CD4-positive, CD25-positive, alpha-beta regulatory T cell (primary cell): ENCODE measurements around the gene GAB2. TPM values are rescaled to one million over a fixed set of nuclear protein-coding genes. Genes with fewer than 3 reads are reported as not detected.
A peak's percentile ranks its signal among the peaks of the same experiment; 100 is the strongest.

Experiments used
- ATAC-seq, 2 donors: fragments of 150-1000 bp; cut with Tn5 transposase; one replicate each; pipeline ENCODE4 v1.10.0; 2021; ENCODE audit warnings: low read depth in 2 of 2, moderate number of reproducible peaks in 2 of 2, moderate library complexity in 1 of 2
- DNase-seq, 3 donors: peaks; one replicate each; pipeline versions ENCODE4 v3.0.0 to v3.0.0-alpha.2; 2012 to 2022; ENCODE audit warnings: mixed read lengths in 1 of 3
- H3K27ac ChIP-seq: one replicate; pipeline ENCODE4 v1.7.0; 2013; ENCODE audit warnings: mild to moderate bottlenecking, low read length; ENCODE audit not compliant: insufficient read depth, poor library complexity, severe bottlenecking
- H3K27me3 ChIP-seq: one replicate; pipeline ENCODE4 v1.7.0; 2013; ENCODE audit warnings: low read length; ENCODE audit not compliant: control insufficient read depth, insufficient read depth
- H3K36me3 ChIP-seq: one replicate; pipeline ENCODE4 v1.7.0; 2013; ENCODE audit warnings: mild to moderate bottlenecking, low read length, moderate library complexity; ENCODE audit not compliant: control insufficient read depth, insufficient read depth
- H3K4me1 ChIP-seq: 2 replicates; pipeline ENCODE4 v1.7.0; 2013; ENCODE audit warnings: mild to moderate bottlenecking, low read length; ENCODE audit not compliant: insufficient read depth, control insufficient read depth, poor library complexity, severe bottlenecking
- H3K4me3 ChIP-seq: one replicate; pipeline ENCODE4 v1.7.0; 2013; ENCODE audit warnings: low read depth, mild to moderate bottlenecking, low read length, moderate library complexity
- H3K9me3 ChIP-seq, 2 experiments: 1 replicate in 1 of 2; 2 replicates in 1 of 2; pipeline ENCODE4 v1.7.0; 2013; ENCODE audit warnings: low read length in 2 of 2, mild to moderate bottlenecking in 1 of 2, moderate library complexity in 1 of 2; ENCODE audit not compliant: control insufficient read depth in 2 of 2
- H3K27ac Mint-ChIP-seq, 3 donors: one replicate each; pipeline ENCODE4 v1.8.0; 2020 to 2022; ENCODE audit warnings: mild to moderate bottlenecking in 3 of 3, mixed read lengths in 3 of 3, moderate library complexity in 2 of 3
- H3K27me3 Mint-ChIP-seq: one replicate; pipeline ENCODE4 v1.8.0; 2022; ENCODE audit warnings: mild to moderate bottlenecking, mixed read lengths
- H3K36me3 Mint-ChIP-seq: one replicate; pipeline ENCODE4 v1.8.0; 2020; ENCODE audit warnings: mixed read lengths
- H3K4me1 Mint-ChIP-seq, 4 donors: one replicate each; pipeline ENCODE4 v1.8.0; 2020 to 2022; ENCODE audit warnings: mixed read lengths in 4 of 4, mild to moderate bottlenecking in 1 of 4
- H3K4me3 Mint-ChIP-seq, 4 donors: one replicate each; pipeline ENCODE4 v1.8.0; 2020 to 2022; ENCODE audit warnings: mild to moderate bottlenecking in 4 of 4, mixed read lengths in 4 of 4, moderate library complexity in 3 of 4
- H3K9me3 Mint-ChIP-seq, 7 donors: one replicate each; pipeline ENCODE4 v1.8.0; 2020 to 2022; ENCODE audit warnings: mixed read lengths in 7 of 7, mild to moderate bottlenecking in 3 of 7, moderate library complexity in 2 of 7
- polyA plus RNA-seq, 4 donors: library from polyadenylated mRNA; unstranded; fragments of 300-500 nt; fragmentation: Illumina TruSeq; gene quantifications; one replicate each; pipeline ENCODE4 v1.2.3, GENCODE V29; 2021
- total RNA-seq: library from RNA; stranded (reverse); gene quantifications from one replicate; pipeline ENCODE4 v1.2.3, GENCODE V29; 2022

GAB2 gene
- total and polyA plus RNA-seq, 5 donors from 2014 or later: 0.05 to 15.7 (median 0.56) TPM

DNA sequence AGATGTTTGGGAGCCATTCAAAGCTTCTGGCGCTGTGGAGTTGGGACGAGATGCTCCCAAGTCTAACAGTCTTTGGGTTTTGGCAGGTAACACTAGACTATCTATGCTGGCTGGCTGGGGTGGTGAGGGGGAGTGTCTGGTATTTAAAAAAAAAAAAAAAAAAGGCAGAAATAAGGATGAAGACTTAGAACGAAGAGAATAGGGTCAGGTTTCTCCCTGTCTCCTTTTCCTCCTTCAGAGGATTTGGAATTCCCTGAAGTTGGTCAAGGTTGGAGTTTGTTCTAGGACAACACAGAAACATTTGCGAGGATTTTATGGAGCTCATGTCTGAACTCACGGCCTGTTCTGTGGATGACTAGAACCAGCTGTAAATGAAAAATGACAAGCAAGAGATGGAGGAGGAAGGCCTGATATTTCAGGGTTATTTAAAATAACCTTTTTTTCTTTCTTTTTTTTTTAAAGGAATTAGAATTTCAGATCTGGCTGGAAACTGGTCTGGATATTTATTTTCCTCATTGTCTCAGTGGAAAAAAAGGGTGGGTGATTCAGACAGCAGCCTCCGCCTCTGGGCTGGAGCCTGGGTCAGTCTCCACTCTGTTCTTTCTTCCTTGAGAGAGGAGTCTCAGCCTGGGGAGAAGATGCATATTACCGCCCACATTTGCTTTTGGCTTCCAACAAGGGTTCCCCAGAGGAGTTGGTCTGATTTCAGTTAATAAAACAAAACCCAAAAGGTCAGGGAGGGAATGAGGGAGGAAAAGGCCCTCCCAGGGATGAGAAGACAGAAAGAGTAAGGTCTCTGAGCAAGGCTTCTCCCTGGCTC, 148.8 kb downstream of the GAB2 start:
- Histone ChIP-seq H3K4me3 (no peak overlapping the region), H3K27ac (no peak overlapping the region), H3K36me3 (no peaks in the 10 kb centered on the region), H3K9me3 (peaks cover 0 to 9% of the 10 kb centered on the region in 2 experiments), H3K27me3 (no peaks in the 10 kb centered on the region), H3K4me1 (no peaks in the 10 kb centered on the region)
- DNase-seq: no peak
- no peak for ATAC-seq
- Mint-ChIP-seq H3K36me3 (no peaks in the 10 kb centered on the region), H3K4me1 (no peaks in the 10 kb centered on the region), H3K27ac (no peak overlapping the region), H3K9me3 (peaks cover 0 to 15% (median 6%) of the 10 kb centered on the region in 7 donors), H3K4me3 (no peak overlapping the region), H3K27me3 (peaks cover under 1% of the 10 kb centered on the region)

DNA sequence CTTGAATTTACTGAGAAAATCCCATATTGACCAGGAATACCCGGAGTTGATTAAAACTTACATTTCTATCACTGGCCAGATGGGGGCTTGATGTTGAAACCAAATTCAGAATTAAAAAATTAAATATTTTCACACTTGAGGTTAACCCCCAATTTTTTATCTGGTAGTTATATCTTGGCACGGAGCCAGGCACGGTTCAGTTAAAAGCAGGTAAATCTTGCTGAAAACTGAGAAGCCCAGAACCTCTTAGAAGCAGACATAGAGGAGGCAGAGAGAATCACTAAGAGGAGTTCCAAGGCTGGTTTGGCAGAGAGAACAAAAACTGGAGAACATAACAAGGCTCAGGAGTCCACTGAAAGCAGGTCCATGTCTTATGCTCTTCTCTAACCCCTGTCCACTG, 151.2 kb downstream of the GAB2 start:
- no peaks in the 10 kb centered on the region for H3K27me3 Mint-ChIP-seq
- DNase-seq (no peak), ATAC-seq (no peak)
- H3K36me3 Mint-ChIP-seq: no peaks in the 10 kb centered on the region
- no peak overlapping the region for H3K4me3 Mint-ChIP-seq
- no peak overlapping the region for H3K4me3 ChIP-seq
- no peaks in the 10 kb centered on the region for H3K9me3 ChIP-seq
- no peaks in the 10 kb centered on the region for H3K27me3 ChIP-seq
- no peak overlapping the region for H3K27ac Mint-ChIP-seq
- no peaks in the 10 kb centered on the region for H3K4me1 Mint-ChIP-seq
- H3K36me3 ChIP-seq: no peaks in the 10 kb centered on the region
- H3K9me3 Mint-ChIP-seq: peaks cover 0 to 6% (median 0%) of the 10 kb centered on the region in 7 donors
- H3K27ac ChIP-seq: no peak overlapping the region
- no peaks in the 10 kb centered on the region for H3K4me1 ChIP-seq

DNA sequence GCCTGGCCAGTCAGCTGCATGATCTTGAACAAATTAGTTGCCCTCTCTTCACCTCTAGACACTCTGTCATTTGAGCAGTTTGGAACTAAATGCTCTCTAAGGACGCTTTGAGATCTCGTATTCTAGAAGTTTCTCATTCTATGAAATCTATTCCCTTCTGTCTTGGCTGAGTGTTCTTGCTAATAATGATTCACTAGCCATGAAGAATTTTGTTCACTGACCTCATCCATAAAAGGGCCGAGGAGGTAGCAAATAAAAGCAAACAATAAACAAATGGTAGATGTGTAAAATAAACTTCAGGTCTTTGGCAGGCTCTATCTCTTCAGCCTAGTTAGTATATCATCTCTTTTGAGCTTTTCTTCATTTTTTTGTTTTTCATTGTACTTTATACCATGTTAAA, 152.3 kb downstream of the GAB2 start:
- Histone ChIP-seq H3K27ac (no peak overlapping the region), H3K27me3 (no peaks in the 10 kb centered on the region), H3K4me1 (no peaks in the 10 kb centered on the region), H3K36me3 (no peaks in the 10 kb centered on the region), H3K4me3 (no peak overlapping the region), H3K9me3 (no peaks in the 10 kb centered on the region)
- Mint-ChIP-seq H3K4me3 (no peak overlapping the region), H3K27ac (no peak overlapping the region), H3K4me1 (no peaks in the 10 kb centered on the region), H3K36me3 (no peaks in the 10 kb centered on the region), H3K9me3 (peaks cover 0 to 6% (median 0%) of the 10 kb centered on the region in 7 donors), H3K27me3 (no peaks in the 10 kb centered on the region)
- no peak for ATAC-seq
- DNase-seq: no peak

DNA sequence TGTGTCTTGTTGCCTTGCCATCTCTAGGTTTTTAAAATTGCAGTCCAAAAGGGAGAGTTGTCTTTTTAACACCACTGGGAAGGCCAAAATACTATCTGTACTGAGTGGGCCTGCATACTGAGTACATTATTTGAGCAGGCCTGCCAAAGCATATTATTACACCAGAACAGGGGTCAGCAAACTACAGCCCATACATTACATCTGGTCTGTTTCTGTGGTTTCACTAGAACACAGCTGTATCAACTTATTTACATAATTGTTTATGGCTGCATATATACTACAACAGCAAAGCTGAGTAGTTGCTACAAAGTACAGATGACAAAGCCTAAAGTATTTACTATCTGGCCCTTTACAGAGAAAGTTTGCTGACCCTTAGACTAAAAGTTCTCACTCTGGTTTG, 154.9 kb downstream of the GAB2 start:
- Mint-ChIP-seq H3K4me3 (no peak overlapping the region), H3K27me3 (peaks cover 5% of the 10 kb centered on the region), H3K4me1 (no peaks in the 10 kb centered on the region), H3K9me3 (no peaks in the 10 kb centered on the region), H3K36me3 (no peaks in the 10 kb centered on the region), H3K27ac (peak overlapping the region in 1 of 3 donors; percentile 31)
- no peaks in the 10 kb centered on the region for H3K9me3 ChIP-seq
- H3K4me3 ChIP-seq: no peak overlapping the region
- no peaks in the 10 kb centered on the region for H3K27me3 ChIP-seq
- DNase-seq (no peak), ATAC-seq (no peak)
- no peaks in the 10 kb centered on the region for H3K4me1 ChIP-seq
- H3K36me3 ChIP-seq: no peaks in the 10 kb centered on the region
- H3K27ac ChIP-seq: no peak overlapping the region

DNA sequence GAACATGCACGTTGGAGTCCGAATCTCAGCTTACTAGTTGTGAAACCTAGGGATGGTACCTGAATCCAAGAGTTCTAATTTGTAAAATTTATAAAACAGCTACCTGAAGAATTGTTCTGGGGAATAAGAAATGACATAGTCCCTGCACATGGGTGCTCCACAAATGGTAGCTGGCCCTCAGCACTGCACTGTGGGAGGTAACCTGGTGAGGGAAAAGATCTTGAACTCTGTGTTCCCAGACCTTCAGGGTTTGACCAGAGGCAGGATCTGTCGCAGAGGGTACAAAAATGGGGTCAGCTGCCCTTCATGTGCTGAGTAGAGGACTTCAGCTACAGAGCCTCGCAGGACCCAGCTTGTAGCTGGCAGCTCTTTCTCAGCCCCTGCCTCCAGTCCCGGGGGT, 155.4 kb downstream of the GAB2 start:
- Mint-ChIP-seq H3K4me1 (no peaks in the 10 kb centered on the region), H3K9me3 (no peaks in the 10 kb centered on the region)
- no peak for ATAC-seq

DNA sequence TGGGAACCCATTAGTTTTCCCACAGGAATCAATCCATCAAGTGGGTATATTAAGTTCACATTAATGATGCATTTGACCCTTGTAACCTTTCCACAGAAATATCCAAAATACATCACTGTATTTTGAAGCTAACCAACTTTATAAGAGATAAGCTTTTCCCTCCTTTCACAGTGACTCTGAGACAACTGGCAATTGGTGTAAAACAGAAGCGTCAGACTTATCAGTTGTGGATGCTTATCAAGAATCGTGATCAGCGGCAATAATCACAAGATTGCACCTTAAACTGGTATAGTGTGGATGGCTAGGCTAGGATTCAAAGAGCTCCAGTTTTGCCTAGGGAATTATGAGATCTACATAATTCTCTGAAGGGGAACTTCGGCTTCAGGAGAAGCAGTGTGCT, 155.8 kb downstream of the GAB2 start:
- no peaks in the 10 kb centered on the region for H3K36me3 ChIP-seq
- Mint-ChIP-seq H3K36me3 (no peaks in the 10 kb centered on the region), H3K9me3 (no peaks in the 10 kb centered on the region), H3K27ac (peak overlapping the region in 1 of 3 donors; percentile 31), H3K4me3 (no peak overlapping the region), H3K27me3 (peaks cover 5% of the 10 kb centered on the region), H3K4me1 (no peaks in the 10 kb centered on the region)
- ATAC-seq (no peak), DNase-seq (no peak)
- no peaks in the 10 kb centered on the region for H3K9me3 ChIP-seq
- no peak overlapping the region for H3K4me3 ChIP-seq
- no peak overlapping the region for H3K27ac ChIP-seq
- no peaks in the 10 kb centered on the region for H3K4me1 ChIP-seq
- no peaks in the 10 kb centered on the region for H3K27me3 ChIP-seq

More for the DNA sequence above, 155.4 kb downstream of the GAB2 start:
- Mint-ChIP-seq H3K4me3 (no peak overlapping the region), H3K27ac (peak overlapping the region in 1 of 3 donors; percentile 31), H3K27me3 (peaks cover 5% of the 10 kb centered on the region), H3K36me3 (no peaks in the 10 kb centered on the region)
- no peaks in the 10 kb centered on the region for H3K4me1 ChIP-seq
- no peak overlapping the region for H3K4me3 ChIP-seq
- no peak for DNase-seq
- no peaks in the 10 kb centered on the region for H3K27me3 ChIP-seq
- no peak overlapping the region for H3K27ac ChIP-seq
- H3K36me3 ChIP-seq: no peaks in the 10 kb centered on the region
- H3K9me3 ChIP-seq: no peaks in the 10 kb centered on the region

DNA sequence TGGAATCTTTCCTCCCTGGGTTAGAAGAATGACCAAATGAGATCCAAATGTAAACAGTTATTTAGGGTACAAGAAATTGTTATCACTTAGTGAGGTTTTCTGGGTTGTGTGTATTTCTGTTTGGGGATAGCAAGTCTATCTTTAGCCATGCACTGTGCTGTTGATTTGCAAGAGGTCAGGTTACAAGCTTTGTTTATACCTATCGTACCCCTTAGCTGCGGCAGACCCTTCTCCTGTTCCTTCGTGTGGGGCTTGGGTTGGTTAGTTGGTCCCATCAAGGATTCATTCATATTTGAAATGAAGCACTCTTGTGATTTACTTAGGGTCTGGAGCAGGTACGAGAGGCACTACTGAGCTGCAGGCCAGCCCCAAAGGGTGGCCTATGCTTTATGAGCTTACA, 156.3 kb downstream of the GAB2 start:
- Histone ChIP-seq H3K4me3 (no peak overlapping the region), H3K9me3 (no peaks in the 10 kb centered on the region), H3K4me1 (no peaks in the 10 kb centered on the region), H3K36me3 (no peaks in the 10 kb centered on the region), H3K27ac (no peak overlapping the region), H3K27me3 (no peaks in the 10 kb centered on the region)
- H3K27ac Mint-ChIP-seq: no peak overlapping the region
- no peaks in the 10 kb centered on the region for H3K4me1 Mint-ChIP-seq
- no peaks in the 10 kb centered on the region for H3K9me3 Mint-ChIP-seq
- DNase-seq: no peak
- ATAC-seq: no peak
- no peaks in the 10 kb centered on the region for H3K36me3 Mint-ChIP-seq
- peaks cover 5% of the 10 kb centered on the region for H3K27me3 Mint-ChIP-seq
- H3K4me3 Mint-ChIP-seq: no peak overlapping the region
